Ascending aorta (tissue), 2 donors: ENCODE measurements around the gene TCTN1. TPM values are rescaled to one million over a fixed set of nuclear protein-coding genes. Genes with fewer than 3 reads are reported as not detected.

Experiments
- DNase-seq, 2 donors: peaks; one replicate each; pipeline ENCODE4 v3.0.0-alpha.2; 2019; ENCODE audit warnings: low spot score in 2 of 2
- H3K27ac ChIP-seq, 2 donors: fragments of 200-600 bp; sonication (generic); one replicate each; pipeline ENCODE4 v1.5.1; 2016 to 2017; ENCODE audit warnings: mild to moderate bottlenecking in 1 of 2
- H3K27me3 ChIP-seq: fragments of 200-600 bp; sonication (generic); one replicate; pipeline ENCODE4 v1.5.1; 2017
- H3K36me3 ChIP-seq, 2 donors: fragments of 200-600 bp; sonication (generic); one replicate each; pipeline ENCODE4 v1.5.1; 2016
- H3K4me1 ChIP-seq, 2 donors: fragments of 200-600 bp; sonication (generic); one replicate each; pipeline ENCODE4 v1.5.1; 2016 to 2017; ENCODE audit warnings: mild to moderate bottlenecking in 1 of 2
- H3K4me3 ChIP-seq, 2 donors: fragments of 200-600 bp; sonication (generic); one replicate each; pipeline ENCODE4 v1.5.1; 2016 to 2017; ENCODE audit warnings: mild to moderate bottlenecking in 1 of 2
- H3K9me3 ChIP-seq, 2 donors: fragments of 200-600 bp; sonication (generic); one replicate each; pipeline ENCODE4 v1.5.1; 2016
- CTCF ChIP-seq, 3 experiments: fragments of 200-600 bp in 2 of 3; fragments of 450-650 bp in 1 of 3; sonication (generic) in 2 of 3; IDR thresholded peaks; one replicate each; pipeline ENCODE4 v1.5.1; 2016 to 2019; ENCODE audit warnings: antibody characterized with exemption in 3 of 3, mild to moderate bottlenecking in 1 of 3, moderate library complexity in 1 of 3
- intact Hi-C: fragments of 100-400 bp; cut with DNase I; formaldehyde crosslinking; loops from one replicate; pipeline ENCODE4 v1.15.1; 2023
- total RNA-seq: library from RNA; depleted of rRNA; stranded (reverse); fragments of >200 nt; gene quantifications from one replicate; pipeline ENCODE4 v1.1.0, GENCODE V29; 2016

The TCTN1 gene
- total RNA-seq, 1 donor from 2014 or later, result 28.4 TPM

GRCh38 chr12:110687396-110688169, 73.7 kb downstream of the TCTN1 start:
- peak overlapping the region in 1 of 2 donors; percentile 87 for H3K4me3 ChIP-seq
- TF ChIP-seq CTCF (IDR thresholded peaks at IDR 0.05), result no peak
- peaks cover 0 to 12% of the 10 kb centered on the region in 2 donors for H3K4me1 ChIP-seq
- no peaks in the 10 kb centered on the region for H3K9me3 ChIP-seq
- H3K27ac ChIP-seq, result no peak overlapping the region
- intact Hi-C loops, result loop anchor here (10.0 kb wide), 1 partner anchor 197 kb away; no protein-coding TSS in a partner anchor
- no peaks in the 10 kb centered on the region for H3K36me3 ChIP-seq
- DNase-seq, result no peak
- H3K27me3 ChIP-seq, result no peaks in the 10 kb centered on the region

- Histone ChIP-seq H3K4me3 (peak within 1 kb of the TSS; percentile 73 to 87), H3K9me3 (no peaks in the 10 kb centered on the region), H3K4me1 (peaks cover 0 to 12% of the 10 kb centered on the region in 2 donors), H3K27ac (peak within 1 kb of the TSS; percentile 66), H3K36me3 (no peaks in the 10 kb centered on the region), H3K27me3 (no peaks in the 10 kb centered on the region)
- TF ChIP-seq CTCF (IDR thresholded peaks at IDR 0.05), result no peak
- intact Hi-C loops, result loop anchor here (10.0 kb wide), 1 partner anchor 196 kb away; no protein-coding TSS in a partner anchor
- peak in 1 of 2 donors; percentile 75 for DNase-seq
Observed at GRCh38 chr12:110688446-110689280, 74.7 kb downstream of the TCTN1 start, which contains the start of gene HVCN1. TSS of gene HVCN1 (minus strand) at chr12:110689115. CDS start at chr12:110683245, 5,870 bp downstream.

- no peaks in the 10 kb centered on the region for H3K27me3 ChIP-seq
- H3K4me1 ChIP-seq, result peaks cover 0 to 12% of the 10 kb centered on the region in 2 donors
- DNase-seq, result peak in 1 of 2 donors; percentile 71
- intact Hi-C loops, result loop anchor here (10.0 kb wide), 1 partner anchor 195 kb away; no protein-coding TSS in a partner anchor
- TF ChIP-seq CTCF (IDR thresholded peaks at IDR 0.05), result no peak
- H3K27ac ChIP-seq, result peak overlapping the region; percentile 66
- H3K4me3 ChIP-seq, result peak overlapping the region; percentile 73 to 87
- no peaks in the 10 kb centered on the region for H3K9me3 ChIP-seq
- no peaks in the 10 kb centered on the region for H3K36me3 ChIP-seq
Observed at GRCh38 chr12:110689281-110690126, 75.6 kb downstream of the TCTN1 start.

- peak overlapping the region; percentile 66 for H3K27ac ChIP-seq
- H3K4me1 ChIP-seq, result peaks cover 0 to 12% of the 10 kb centered on the region in 2 donors
- H3K36me3 ChIP-seq, result no peaks in the 10 kb centered on the region
- H3K9me3 ChIP-seq, result no peaks in the 10 kb centered on the region
- peak overlapping the region in 1 of 2 donors; percentile 87 for H3K4me3 ChIP-seq
- no peaks in the 10 kb centered on the region for H3K27me3 ChIP-seq
- intact Hi-C loops, result no loop called here
- DNase-seq, result no peak
- no peak for TF ChIP-seq CTCF (IDR thresholded peaks at IDR 0.05)
Observed at GRCh38 chr12:110690127-110690430, 76.2 kb downstream of the TCTN1 start.

- H3K27ac ChIP-seq, result no peak overlapping the region
- H3K9me3 ChIP-seq, result no peaks in the 10 kb centered on the region
- intact Hi-C loops, result no loop called here
- DNase-seq, result no peak
- TF ChIP-seq CTCF (IDR thresholded peaks at IDR 0.05), result no peak
- H3K4me1 ChIP-seq, result peaks cover 0 to 9% of the 10 kb centered on the region in 2 donors
- H3K27me3 ChIP-seq, result no peaks in the 10 kb centered on the region
- no peaks in the 10 kb centered on the region for H3K36me3 ChIP-seq
- no peak overlapping the region for H3K4me3 ChIP-seq
Observed at GRCh38 chr12:110693731-110694130, 79.8 kb downstream of the TCTN1 start.
